Loucy (cell line): ENCODE results near the gene PRKN.

ENCODE experiments used
- EZH2phosphoT487 ChIP-seq: fragments of 200-600 bp; IDR thresholded peaks from 2 replicates; pipeline ENCODE4 v1.6.1; 2018; ENCODE audit warnings: antibody characterized with exemption, mild to moderate bottlenecking, moderate library complexity, borderline replicate concordance
- TF ChIP-seq, protein P1 (sequence below): fragments of 200-600 bp; sonication (generic); conservative IDR thresholded peaks from 2 replicates; pipeline ENCODE4 v1.5.1; 2014; ENCODE audit warnings: mild to moderate bottlenecking, antibody characterized with exemption, low read length

DNA sequence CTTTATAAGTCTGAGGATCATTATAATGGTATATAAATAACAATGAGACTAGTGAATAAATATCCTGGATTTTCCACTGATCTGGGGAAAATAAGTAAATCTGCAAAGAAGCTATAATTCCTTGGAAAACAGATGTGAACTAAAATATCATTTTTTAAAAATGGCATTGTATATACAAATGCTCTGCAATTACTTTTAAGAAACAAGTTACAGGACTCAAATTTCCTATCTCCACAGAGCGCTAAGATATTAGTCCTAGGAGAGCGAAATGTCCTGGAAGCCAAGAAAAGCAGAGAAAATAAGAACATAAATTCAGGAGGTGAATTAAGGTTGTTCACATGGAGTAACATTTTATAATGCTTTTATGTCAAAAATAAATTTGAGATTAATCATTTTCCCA lies 61.3 kb downstream of the PRKN start:
- TF ChIP-seq, protein P1, sequence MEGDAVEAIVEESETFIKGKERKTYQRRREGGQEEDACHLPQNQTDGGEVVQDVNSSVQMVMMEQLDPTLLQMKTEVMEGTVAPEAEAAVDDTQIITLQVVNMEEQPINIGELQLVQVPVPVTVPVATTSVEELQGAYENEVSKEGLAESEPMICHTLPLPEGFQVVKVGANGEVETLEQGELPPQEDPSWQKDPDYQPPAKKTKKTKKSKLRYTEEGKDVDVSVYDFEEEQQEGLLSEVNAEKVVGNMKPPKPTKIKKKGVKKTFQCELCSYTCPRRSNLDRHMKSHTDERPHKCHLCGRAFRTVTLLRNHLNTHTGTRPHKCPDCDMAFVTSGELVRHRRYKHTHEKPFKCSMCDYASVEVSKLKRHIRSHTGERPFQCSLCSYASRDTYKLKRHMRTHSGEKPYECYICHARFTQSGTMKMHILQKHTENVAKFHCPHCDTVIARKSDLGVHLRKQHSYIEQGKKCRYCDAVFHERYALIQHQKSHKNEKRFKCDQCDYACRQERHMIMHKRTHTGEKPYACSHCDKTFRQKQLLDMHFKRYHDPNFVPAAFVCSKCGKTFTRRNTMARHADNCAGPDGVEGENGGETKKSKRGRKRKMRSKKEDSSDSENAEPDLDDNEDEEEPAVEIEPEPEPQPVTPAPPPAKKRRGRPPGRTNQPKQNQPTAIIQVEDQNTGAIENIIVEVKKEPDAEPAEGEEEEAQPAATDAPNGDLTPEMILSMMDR, result no peak
- TF ChIP-seq EZH2phosphoT487, result no peak
